DND-41 (cell line): Measurements from ENCODE around the gene GTPBP4.

ENCODE experiments used
- ATAC-seq: fragments of 200-7000 bp; cut with Tn5 transposase; 3 replicates; pipeline ENCODE4 v1.9.1; 2021; ENCODE audit warnings: low read depth; ENCODE audit not compliant: insufficient read depth
- DNase-seq: peaks from one replicate; pipeline ENCODE4 v3.0.0-alpha.2; 2020
- H2AFZ ChIP-seq: 2 replicates; pipeline ENCODE4 v1.6.0; 2012; ENCODE audit warnings: low read depth, low read length
- H3K27ac ChIP-seq: 2 replicates; pipeline ENCODE4 v1.5.1; 2012; ENCODE audit warnings: low read length, inconsistent platforms
- H3K27me3 ChIP-seq: fragments of 200-600 bp; sonication (generic); 2 replicates; pipeline ENCODE4 v1.6.0; 2012; ENCODE audit warnings: low read length, mild to moderate bottlenecking, inconsistent platforms; ENCODE audit not compliant: insufficient read depth, poor library complexity
- H3K36me3 ChIP-seq: 2 replicates; pipeline ENCODE4 v1.5.1; 2012; ENCODE audit warnings: low read length, inconsistent platforms; ENCODE audit not compliant: insufficient read depth
- H3K4me1 ChIP-seq: 2 replicates; pipeline ENCODE4 v1.5.1; 2012; ENCODE audit warnings: mild to moderate bottlenecking, low read length; ENCODE audit not compliant: insufficient read depth
- H3K4me2 ChIP-seq: 2 replicates; pipeline ENCODE4 v1.6.0; 2012; ENCODE audit warnings: mild to moderate bottlenecking, moderate library complexity, low read length, inconsistent platforms; ENCODE audit not compliant: insufficient read depth
- H3K4me3 ChIP-seq, 2 experiments: fragments of 200-600 bp in 1 of 2; shearing (Covaris generic) in 1 of 2; 2 replicates each; pipeline ENCODE4 v1.5.1; 2012 to 2016; ENCODE audit warnings: inconsistent platforms in 2 of 2, low read length in 2 of 2, mild to moderate bottlenecking in 2 of 2, low read depth in 1 of 2, moderate library complexity in 1 of 2
- H3K79me2 ChIP-seq: 2 replicates; pipeline ENCODE4 v1.6.0; 2012; ENCODE audit warnings: low read length, inconsistent platforms; ENCODE audit not compliant: insufficient read depth
- H3K9ac ChIP-seq: 2 replicates; pipeline ENCODE4 v1.6.0; 2012; ENCODE audit warnings: low read depth, mild to moderate bottlenecking, inconsistent platforms, low read length, moderate library complexity
- H3K9me3 ChIP-seq: 2 replicates; pipeline ENCODE4 v1.5.1; 2012; ENCODE audit warnings: low read length, moderate library complexity, mild to moderate bottlenecking, inconsistent platforms; ENCODE audit not compliant: insufficient read depth, severe bottlenecking
- H4K20me1 ChIP-seq: 2 replicates; pipeline ENCODE4 v1.6.0; 2012; ENCODE audit warnings: low read length; ENCODE audit not compliant: insufficient read depth
- EZH2 ChIP-seq: IDR thresholded peaks from 3 replicates; pipeline ENCODE4 v1.6.1; 2012; ENCODE audit warnings: borderline replicate concordance, low read depth, mild to moderate bottlenecking, moderate library complexity, low read length, inconsistent platforms; ENCODE audit not compliant: severe bottlenecking
- TF ChIP-seq, protein P1 (sequence below): IDR thresholded peaks from 2 replicates; pipeline ENCODE4 v1.5.1; 2012; ENCODE audit warnings: borderline replicate concordance, low read length, moderate library complexity, mild to moderate bottlenecking; ENCODE audit not compliant: poor library complexity, severe bottlenecking; ENCODE audit errors: extremely low read depth

GTPBP4 gene

DNA sequence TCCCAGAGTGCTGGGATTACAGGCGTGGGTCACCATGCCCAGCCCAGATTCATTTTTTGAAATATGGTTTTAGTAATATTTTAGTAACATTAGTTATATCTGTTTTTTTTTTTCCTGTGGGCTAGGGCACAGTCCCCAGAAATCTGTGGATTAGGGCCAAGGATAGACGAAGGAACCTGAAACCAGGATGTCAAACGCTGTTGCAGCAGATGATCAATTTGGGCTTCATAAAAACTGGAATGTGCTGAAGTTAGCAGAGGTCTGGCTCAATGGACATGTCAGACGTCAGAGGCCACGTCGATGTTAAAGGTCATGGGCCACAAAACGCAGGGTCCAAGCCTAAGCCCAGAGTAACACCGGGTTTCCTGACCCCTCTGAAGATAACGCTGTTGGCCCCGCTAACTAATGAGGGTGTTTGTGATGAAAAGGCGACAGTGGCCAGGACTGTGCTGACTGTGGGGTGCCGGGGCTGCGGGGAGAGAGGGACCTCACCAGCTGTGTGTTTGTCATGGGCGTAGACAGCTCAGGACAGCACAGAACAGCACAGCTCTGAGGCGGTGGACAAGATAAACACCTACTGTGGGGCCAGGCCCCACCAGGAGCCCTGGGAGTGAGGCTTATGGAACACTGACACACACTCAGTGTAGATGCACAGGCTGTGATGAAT, 23.8 kb upstream of the GTPBP4 start:
- no peak for ATAC-seq
- no peak overlapping the region for H3K9ac ChIP-seq

GRCh38 chr10:964988-965417, 23.2 kb upstream of the GTPBP4 start:
- Histone ChIP-seq H3K9me3 (no peaks in the 10 kb centered on the region), H3K4me2 (no peak overlapping the region), H2AFZ (no peak overlapping the region), H3K4me3 (no peak overlapping the region), H3K79me2 (no peaks in the 10 kb centered on the region), H4K20me1 (no peaks in the 10 kb centered on the region), H3K27ac (no peak overlapping the region), H3K4me1 (no peaks in the 10 kb centered on the region), H3K9ac (no peak overlapping the region), H3K36me3 (no peaks in the 10 kb centered on the region), H3K27me3 (no peaks in the 10 kb centered on the region)
- DNase-seq (no peak), ATAC-seq (no peak)
- TF ChIP-seq EZH2, result no peak
- TF ChIP-seq, protein P1, sequence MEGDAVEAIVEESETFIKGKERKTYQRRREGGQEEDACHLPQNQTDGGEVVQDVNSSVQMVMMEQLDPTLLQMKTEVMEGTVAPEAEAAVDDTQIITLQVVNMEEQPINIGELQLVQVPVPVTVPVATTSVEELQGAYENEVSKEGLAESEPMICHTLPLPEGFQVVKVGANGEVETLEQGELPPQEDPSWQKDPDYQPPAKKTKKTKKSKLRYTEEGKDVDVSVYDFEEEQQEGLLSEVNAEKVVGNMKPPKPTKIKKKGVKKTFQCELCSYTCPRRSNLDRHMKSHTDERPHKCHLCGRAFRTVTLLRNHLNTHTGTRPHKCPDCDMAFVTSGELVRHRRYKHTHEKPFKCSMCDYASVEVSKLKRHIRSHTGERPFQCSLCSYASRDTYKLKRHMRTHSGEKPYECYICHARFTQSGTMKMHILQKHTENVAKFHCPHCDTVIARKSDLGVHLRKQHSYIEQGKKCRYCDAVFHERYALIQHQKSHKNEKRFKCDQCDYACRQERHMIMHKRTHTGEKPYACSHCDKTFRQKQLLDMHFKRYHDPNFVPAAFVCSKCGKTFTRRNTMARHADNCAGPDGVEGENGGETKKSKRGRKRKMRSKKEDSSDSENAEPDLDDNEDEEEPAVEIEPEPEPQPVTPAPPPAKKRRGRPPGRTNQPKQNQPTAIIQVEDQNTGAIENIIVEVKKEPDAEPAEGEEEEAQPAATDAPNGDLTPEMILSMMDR, result no peak

More for the DNA sequence above, 23.8 kb upstream of the GTPBP4 start:
- no peaks in the 10 kb centered on the region for H4K20me1 ChIP-seq
- no peaks in the 10 kb centered on the region for H3K27me3 ChIP-seq
- no peaks in the 10 kb centered on the region for H3K36me3 ChIP-seq
- DNase-seq, result no peak
- no peak for TF ChIP-seq EZH2
- TF ChIP-seq, protein P1, result no peak
- H3K4me2 ChIP-seq, result no peak overlapping the region
- no peak overlapping the region for H2AFZ ChIP-seq
- no peaks in the 10 kb centered on the region for H3K9me3 ChIP-seq
- H3K79me2 ChIP-seq, result no peaks in the 10 kb centered on the region
- H3K27ac ChIP-seq, result no peak overlapping the region
- H3K4me1 ChIP-seq, result no peaks in the 10 kb centered on the region
- H3K4me3 ChIP-seq, result no peak overlapping the region

- Histone ChIP-seq H2AFZ (no peak overlapping the region), H3K4me1 (no peaks in the 10 kb centered on the region), H3K79me2 (no peaks in the 10 kb centered on the region), H4K20me1 (no peaks in the 10 kb centered on the region), H3K9ac (no peak overlapping the region), H3K4me2 (no peak overlapping the region), H3K27ac (no peak overlapping the region), H3K4me3 (no peak overlapping the region), H3K9me3 (no peaks in the 10 kb centered on the region), H3K27me3 (no peaks in the 10 kb centered on the region), H3K36me3 (no peaks in the 10 kb centered on the region)
- ATAC-seq (no peak), DNase-seq (no peak)
- TF ChIP-seq, protein P1, result no peak
- TF ChIP-seq EZH2, result no peak
These were observed 21.6 kb upstream of the GTPBP4 start for GRCh38 chr10:966466-967235.
